ENCODE results near the gene ADSL.

DNA sequence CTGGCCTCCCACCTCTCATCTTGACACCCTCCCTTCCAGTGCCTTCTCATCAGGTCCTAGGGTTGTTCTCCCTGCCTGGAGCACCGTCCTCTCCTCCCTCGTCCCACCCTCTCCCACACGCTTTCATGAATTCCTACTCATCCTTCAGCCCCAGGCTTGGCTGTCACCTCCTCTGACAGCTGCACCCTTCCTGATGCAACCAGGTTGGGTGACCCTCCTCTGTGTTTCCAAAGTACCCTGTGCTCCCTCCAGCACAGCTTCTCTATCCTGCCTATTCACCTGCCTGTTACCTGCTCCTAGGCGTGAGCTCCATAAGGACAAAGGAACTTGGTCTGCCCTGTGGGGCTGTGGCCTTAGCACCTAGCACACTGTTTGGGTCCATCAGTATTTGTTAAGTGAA lies 82.5 kb downstream of the ADSL start:
- TF ChIP-seq, protein P1, sequence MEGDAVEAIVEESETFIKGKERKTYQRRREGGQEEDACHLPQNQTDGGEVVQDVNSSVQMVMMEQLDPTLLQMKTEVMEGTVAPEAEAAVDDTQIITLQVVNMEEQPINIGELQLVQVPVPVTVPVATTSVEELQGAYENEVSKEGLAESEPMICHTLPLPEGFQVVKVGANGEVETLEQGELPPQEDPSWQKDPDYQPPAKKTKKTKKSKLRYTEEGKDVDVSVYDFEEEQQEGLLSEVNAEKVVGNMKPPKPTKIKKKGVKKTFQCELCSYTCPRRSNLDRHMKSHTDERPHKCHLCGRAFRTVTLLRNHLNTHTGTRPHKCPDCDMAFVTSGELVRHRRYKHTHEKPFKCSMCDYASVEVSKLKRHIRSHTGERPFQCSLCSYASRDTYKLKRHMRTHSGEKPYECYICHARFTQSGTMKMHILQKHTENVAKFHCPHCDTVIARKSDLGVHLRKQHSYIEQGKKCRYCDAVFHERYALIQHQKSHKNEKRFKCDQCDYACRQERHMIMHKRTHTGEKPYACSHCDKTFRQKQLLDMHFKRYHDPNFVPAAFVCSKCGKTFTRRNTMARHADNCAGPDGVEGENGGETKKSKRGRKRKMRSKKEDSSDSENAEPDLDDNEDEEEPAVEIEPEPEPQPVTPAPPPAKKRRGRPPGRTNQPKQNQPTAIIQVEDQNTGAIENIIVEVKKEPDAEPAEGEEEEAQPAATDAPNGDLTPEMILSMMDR (IDR thresholded peaks at IDR 0.05), result no peak
- TF ChIP-seq EZH2 (IDR thresholded peaks at IDR 0.05; ENCODE audit: borderline replicate concordance, insufficient read depth, low read depth, low read length, poor library complexity, severe bottlenecking), result no peak

Measured in B cell (primary cell).